GM19455 (cell line): ENCODE results near the gene BCAS3.
"Not testable (repeated sequence)": the region's sequence is repeated elsewhere in the genome, so short reads cannot be mapped to it uniquely, and the experiment has no call there.

Source experiments
- ATAC-seq: cut with Tn5 transposase; IDR thresholded peaks from one replicate; pipeline ENCODE4 v1.9.1; 2021; ENCODE audit not compliant: unreplicated experiment

The BCAS3 gene

DNA sequence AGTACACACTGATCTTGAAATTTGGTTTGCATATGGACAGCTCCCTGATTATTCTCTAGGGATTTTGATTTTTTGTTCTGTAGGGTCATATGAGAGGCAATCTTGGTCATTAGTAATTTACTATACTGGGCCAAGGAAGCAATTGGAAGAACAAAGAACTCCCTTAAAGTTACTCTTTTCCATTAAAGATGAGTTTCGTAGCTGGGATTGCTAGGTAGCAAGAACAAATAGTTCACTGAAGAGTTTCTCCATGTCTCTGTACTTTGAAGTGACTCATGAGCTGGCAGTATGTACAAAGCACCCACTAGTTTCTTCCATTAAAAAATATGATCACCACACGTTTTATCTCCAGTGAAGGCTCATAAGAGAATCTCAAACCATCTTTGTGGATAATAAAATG, 6.2 kb upstream of the BCAS3 start:
- no peak for ATAC-seq

DNA sequence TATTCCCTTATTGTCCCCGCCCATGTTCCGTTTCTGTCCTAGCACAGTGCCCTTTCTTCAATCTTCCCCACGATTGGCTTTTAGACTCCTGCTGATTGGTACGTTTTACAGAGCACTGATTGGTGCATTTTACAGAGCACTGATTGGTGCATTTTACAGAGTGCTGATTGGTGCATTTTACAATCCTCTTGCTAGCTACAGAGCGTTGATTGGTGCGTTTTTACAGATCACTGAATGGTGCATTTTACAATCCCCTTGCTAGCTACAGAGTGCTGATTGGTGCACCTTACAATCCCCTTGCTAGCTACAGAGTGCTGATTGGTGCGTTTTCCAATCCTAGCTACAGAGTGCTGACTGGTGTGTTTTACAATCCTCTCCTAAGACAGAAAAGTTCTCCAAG, 3.0 kb upstream of the BCAS3 start:
- ATAC-seq: not testable (repeated sequence)

DNA sequence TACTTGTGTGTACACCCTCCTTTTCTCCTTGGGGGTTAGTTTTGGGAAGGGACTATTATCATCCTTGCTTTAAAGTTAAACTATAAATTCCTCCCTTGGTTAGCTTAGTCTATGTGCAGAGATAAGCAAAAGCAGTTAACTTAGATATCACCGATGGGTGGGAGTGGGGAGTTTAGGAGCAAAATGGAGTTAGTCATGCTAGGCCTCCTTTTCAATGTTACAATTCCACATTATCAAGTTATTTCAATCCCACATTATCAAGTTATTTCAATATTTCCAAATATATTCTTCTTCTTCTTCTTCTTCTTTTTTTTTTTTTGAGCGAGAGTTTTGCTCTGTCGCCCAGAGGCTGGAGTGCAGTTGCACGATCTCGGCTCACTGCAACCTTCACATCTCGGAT, 1.7 kb upstream of the BCAS3 start:
- no peak for ATAC-seq

- ATAC-seq: no peak
Measured at GRCh38 chr17:60676758-60677307, 818 bp upstream of the BCAS3 start.

- no peak for ATAC-seq
Measured at GRCh38 chr17:60678118-60678444, 430 bp downstream of the BCAS3 start.

- ATAC-seq: no peak
Measured at GRCh38 chr17:60679287-60679686, 1.6 kb downstream of the BCAS3 start.

- no peak for ATAC-seq
Measured at GRCh38 chr17:60680754-60681153, 3.1 kb downstream of the BCAS3 start.

DNA sequence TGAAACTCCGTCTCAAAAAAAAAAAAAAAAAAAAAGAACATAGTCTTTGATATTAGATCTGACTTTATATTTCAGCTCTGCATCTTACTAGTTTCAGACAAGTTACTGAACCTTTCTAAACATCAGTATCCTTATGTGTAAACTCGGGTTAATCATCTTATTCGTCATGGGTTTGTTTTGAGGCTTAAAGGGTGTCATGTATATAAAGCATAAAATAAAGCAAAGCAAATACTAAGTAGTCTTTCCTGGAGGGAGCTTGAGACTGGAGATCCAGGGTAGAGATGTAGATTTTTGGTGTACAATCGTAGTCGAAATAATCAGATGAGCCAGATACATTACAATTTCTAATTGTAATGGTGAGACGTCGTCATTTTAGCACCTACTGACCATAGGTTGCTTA, 7.8 kb downstream of the BCAS3 start:
- no peak for ATAC-seq

DNA sequence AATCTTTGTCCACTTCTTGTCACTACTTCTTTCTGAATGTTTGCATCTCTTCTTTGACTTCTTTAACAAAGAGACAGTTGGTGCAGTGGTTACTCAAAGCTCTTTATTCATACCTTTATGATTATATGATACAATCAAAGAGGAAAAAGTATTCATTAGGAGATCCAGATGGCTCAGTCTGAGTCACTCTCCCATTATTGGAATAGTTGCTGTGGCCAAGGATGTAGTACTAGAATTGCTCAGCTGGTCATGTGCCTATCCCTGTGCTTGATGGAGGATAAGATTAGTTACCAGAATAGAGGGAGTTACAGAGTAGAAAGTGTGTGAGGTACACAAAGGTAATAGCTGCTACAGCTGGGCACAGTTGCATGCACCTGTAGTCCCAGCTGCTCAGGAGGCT, 18.3 kb downstream of the BCAS3 start:
- ATAC-seq: no peak

- ATAC-seq: no peak
Measured at GRCh38 chr17:60699090-60699489, 21.4 kb downstream of the BCAS3 start.

DNA sequence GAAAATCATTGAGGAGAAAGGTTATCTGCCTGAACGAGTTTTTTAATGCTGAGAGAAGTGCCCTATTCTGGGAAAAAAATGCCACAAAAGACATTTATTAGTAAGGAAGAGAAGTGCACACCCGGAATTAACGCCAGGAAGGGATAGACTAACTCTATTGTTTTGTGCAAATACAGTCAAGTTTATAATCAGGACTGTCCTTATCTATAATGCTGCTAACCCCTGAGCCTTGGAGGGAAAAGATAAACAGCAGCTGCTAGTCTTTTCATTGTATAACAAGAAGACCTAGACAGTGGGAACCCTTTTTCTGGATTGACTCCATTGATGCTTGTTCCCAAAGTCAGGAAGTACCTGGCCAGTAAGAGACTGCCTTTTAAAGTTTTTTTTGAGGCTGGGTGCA, 26.5 kb downstream of the BCAS3 start:
- ATAC-seq: no peak

GRCh38 chr17:60712675-60713074, 35.0 kb downstream of the BCAS3 start:
- ATAC-seq: no peak

DNA sequence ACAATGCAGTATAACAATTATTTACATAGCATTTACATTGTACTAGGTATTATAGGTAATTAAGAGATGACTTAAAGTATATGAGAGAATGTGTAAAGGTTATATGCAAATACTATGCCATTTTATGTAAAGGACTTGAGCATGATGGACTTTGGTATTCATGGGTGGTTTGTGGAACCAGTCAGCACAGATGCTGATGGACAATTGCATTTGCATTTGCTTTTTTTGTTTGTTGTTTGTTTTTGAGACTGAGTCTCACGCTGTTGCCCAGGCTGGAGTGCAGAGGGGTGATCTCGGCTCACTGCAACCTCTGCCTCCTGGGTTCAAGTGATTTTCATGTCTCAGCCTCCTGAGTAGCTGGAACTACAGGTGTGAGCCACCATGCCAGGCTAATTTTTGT, 36.0 kb downstream of the BCAS3 start:
- ATAC-seq: no peak

- no peak for ATAC-seq
Measured at GRCh38 chr17:60716766-60717165, 39.1 kb downstream of the BCAS3 start.

DNA sequence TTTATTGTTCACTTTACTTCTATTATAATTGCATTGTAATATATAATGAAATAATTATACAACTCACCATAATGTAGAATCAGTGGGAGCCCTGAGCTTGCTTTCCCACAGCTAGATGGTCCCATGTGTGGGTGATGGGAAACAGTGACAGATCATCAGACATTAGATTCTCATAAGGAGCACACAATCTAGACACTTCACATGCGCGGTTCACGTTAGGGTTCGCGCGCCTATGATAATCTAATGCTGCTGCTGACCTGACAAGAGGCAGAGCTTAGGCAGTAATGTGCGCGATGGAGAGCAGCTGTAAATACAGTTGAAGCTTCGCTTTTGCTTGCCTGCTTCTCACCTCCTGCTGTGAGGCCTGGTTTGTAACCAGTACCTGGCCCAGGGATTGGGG, 40.2 kb downstream of the BCAS3 start:
- no peak for ATAC-seq

DNA sequence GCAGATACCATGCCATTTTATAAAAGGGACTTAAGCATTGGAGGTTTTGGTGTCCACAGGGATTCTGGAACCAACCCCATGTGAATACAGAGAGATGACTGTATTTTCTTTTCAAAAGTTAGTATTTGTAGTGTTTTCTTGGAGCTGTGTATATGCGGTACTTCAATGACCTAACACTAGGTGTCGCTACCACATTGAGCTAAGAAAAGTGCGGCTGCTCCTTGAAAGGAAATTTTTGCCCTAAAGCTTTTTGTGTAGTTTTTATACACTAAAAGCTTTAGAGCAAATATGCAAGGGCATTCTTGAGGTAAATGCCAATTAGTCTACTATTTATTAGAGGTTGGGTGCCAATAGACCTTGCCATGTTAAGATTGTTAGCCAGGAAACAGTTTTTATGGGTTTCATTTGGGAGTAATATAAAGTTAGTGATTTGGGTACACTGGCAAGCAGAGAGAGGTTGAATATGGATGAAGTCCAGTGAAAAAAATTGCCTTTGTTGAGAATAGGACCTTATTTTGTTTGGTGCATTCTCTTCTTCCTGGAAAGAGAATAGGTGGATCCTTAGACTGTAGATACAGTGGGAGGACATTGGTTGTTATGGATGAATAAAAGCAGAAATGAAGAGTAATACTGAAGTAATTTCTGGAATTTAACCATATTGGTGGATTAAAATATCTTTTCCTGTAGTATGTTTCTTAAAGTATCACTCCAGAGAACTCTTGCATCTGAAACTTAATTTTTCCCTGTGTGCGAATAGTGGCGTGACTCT, 43.3 kb downstream of the BCAS3 start:
- no peak for ATAC-seq

DNA sequence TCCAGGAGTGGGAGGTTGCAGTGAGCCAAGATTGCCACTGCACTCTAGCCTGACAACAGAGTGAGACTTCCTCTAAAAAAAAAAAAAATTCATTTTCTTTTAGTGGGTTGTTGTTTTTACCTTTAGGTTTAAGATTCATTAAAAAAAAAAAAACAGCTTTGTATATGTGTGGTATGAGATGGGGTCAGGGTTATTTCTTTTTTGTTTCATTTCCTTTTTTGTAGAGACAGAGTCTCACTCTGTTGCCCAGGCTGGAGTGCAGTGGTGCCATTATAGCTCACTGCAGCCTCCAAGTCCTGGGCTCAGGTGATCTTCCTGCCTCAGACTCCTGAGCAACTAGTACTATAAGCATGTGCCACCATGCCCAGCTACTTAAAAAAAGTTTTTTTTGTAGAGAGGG, 47.0 kb downstream of the BCAS3 start:
- peak; percentile 68 for ATAC-seq

GRCh38 chr17:60729854-60730253, 52.2 kb downstream of the BCAS3 start:
- no peak for ATAC-seq

DNA sequence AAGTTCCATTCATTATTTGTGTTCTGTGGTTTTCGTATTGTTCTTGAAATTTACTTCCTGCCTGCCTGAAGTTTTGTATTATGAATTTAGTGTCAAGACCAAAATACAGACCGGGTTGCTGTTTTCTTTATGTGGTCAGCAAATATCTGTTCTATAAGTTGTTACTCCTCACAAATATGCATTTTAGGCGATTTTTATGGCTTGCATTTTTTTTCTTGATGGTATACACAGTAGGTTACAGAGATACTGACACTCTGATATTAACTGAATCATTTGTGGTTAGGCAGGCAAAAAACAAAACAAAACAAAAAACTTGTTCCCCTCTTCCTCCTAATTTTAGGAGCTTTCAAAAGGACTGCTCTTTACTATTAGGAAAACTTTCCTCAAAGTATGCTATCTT, 52.6 kb downstream of the BCAS3 start:
- ATAC-seq: no peak

GRCh38 chr17:60738287-60738686, 60.6 kb downstream of the BCAS3 start:
- ATAC-seq: no peak

DNA sequence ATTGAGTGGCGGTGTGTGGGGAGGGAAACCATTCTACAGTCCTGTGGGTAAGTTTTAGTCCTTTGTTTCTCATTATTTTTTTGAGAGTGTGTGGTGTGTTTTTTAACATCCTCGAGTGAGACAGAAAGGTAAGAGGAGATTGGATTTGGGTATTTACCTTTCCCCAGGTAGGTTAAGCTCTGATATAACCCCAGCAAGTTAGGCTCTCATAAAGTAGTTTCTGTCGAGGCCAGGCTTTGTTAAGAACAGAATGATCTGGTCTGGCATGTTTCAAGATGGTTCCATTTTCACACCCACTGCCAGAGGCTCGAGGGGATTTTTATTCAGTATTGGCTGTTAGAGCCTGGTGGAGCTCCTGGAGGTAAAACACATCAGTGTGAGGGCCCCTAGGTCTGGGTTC, 62.9 kb downstream of the BCAS3 start:
- ATAC-seq: no peak

GRCh38 chr17:60741031-60741430, 63.4 kb downstream of the BCAS3 start:
- no peak for ATAC-seq

DNA sequence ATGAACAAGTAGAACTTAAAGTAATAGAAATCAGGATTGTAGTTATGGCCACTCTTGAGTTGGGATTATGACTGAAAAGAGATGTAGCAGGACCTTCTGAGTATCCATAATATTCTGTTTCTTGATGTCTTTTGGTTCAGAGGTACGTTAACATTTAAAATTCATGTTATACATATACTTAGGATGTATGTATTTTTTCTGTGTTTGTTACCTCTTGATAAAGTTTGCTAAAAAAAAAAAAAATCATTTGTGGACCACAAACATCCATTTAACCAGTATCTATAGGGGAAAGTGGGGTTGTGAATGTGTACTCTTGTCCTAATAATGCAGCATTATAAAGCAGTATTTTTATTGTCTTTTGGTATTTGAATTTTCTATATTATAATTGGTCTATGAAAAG, 65.6 kb downstream of the BCAS3 start:
- ATAC-seq: no peak
